ENCODE results near the gene PSG1. TPM values are rescaled to one million over a fixed set of nuclear protein-coding genes. Genes with fewer than 3 reads are reported as not detected.
"Not testable (repeated sequence)": the region's sequence is repeated elsewhere in the genome, so short reads cannot be mapped to it uniquely, and the experiment has no call there.

Gene PSG1
- total and polyA plus RNA-seq, 5 donors from 2014 or later: 0.96 TPM; not detected in 4

DNA sequence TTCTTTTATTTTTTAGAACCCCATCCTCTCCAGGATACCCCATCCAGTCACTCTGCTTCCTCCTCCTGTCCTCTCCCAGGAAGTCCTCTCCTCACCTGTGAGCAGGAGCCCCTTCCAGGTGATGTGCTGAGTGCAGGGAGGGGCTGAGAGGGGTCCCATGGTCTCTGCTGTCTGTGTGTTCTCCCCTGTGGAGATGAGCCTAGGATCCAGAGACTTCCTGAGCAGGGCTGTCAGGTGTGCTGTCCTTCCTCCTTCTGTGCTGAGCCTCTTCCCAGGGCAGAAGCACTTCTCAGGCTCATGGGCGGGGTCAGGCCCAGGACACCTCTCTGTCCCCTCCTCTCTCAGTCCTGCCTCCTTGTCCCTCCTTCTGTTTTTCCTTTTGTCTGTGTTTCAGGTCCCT is 38.1 kb upstream of the PSG1 start, which contains the start of gene PSG6:
Gene PSG6, minus strand, starts transcription at position 261 of the 400 bp plus-strand sequence. Its CDS starts 102 bp downstream, at position 159.
- not testable (repeated sequence) for H3K9me3 ChIP-seq (ENCODE audit: control insufficient read depth in 2 of 2, low read length in 2 of 2); H3K27ac ChIP-seq (ENCODE audit: insufficient read depth, low read length, poor library complexity, severe bottlenecking); H3K4me1 Mint-ChIP-seq; ATAC-seq (ENCODE audit: low read depth in 2 of 2); H3K9me3 Mint-ChIP-seq; H3K27me3 ChIP-seq (ENCODE audit: control insufficient read depth, insufficient read depth, low read length); H3K4me3 Mint-ChIP-seq; H3K36me3 ChIP-seq (ENCODE audit: control insufficient read depth, insufficient read depth, low read length); H3K4me1 ChIP-seq (ENCODE audit: control insufficient read depth, insufficient read depth, low read length, poor library complexity, severe bottlenecking); H3K36me3 Mint-ChIP-seq; DNase-seq; H3K4me3 ChIP-seq (ENCODE audit: low read depth, low read length); H3K27me3 Mint-ChIP-seq
- H3K27ac Mint-ChIP-seq: peak within 1 kb of the TSS in 1 of 3 donors; percentile 45

DNA sequence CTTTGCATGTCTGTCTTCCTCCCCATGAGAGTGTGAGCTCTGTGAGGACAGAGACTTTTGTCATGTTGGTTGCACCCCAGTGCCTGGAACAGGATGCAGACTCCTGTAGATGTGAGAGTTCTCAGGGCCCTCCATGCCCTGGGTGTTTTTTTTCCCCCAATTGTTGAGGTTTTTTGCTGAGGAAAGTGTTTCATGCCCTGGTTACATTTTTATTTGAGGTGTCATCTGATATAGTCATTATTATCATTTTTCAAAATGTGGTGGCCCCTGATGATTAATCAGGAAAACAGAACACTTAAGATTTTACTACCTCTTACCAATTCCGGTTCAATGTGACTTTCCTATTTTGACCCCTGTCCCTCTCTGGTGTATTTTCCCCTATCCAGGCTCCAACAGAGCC is 37.4 kb upstream of the PSG1 start:
- H3K36me3 ChIP-seq (ENCODE audit: control insufficient read depth, insufficient read depth, low read length); H3K4me1 Mint-ChIP-seq; H3K27ac ChIP-seq (ENCODE audit: insufficient read depth, low read length, poor library complexity, severe bottlenecking); H3K4me3 Mint-ChIP-seq; H3K36me3 Mint-ChIP-seq; H3K9me3 Mint-ChIP-seq; DNase-seq; H3K4me3 ChIP-seq (ENCODE audit: low read depth, low read length); H3K9me3 ChIP-seq (ENCODE audit: control insufficient read depth in 2 of 2, low read length in 2 of 2); ATAC-seq (ENCODE audit: low read depth in 2 of 2); H3K4me1 ChIP-seq (ENCODE audit: control insufficient read depth, insufficient read depth, low read length, poor library complexity, severe bottlenecking); H3K27me3 ChIP-seq (ENCODE audit: control insufficient read depth, insufficient read depth, low read length); H3K27me3 Mint-ChIP-seq: not testable (repeated sequence)
- H3K27ac Mint-ChIP-seq: peak overlapping the region in 1 of 3 donors; percentile 45

DNA sequence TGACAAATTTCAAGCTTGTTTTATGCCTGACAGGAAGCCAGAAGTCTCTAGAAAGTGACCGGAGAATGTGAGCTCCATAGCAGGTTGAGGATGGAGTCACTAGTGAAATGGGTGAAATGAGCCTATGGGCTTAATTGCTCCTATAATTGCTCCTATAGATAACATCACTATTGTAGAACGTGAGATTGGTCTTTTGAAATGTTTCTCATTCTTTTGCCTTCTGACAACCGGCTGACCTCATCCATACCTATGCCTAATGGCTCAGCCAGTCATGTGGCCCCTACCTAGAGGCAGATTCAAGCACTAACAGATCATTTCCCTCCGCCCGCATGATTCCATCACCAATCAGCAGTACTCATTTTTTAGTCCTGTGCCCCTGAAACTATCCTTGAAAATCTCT is 34.0 kb upstream of the PSG1 start:
- H3K36me3 ChIP-seq (ENCODE audit: control insufficient read depth, insufficient read depth, low read length); H3K4me1 Mint-ChIP-seq; H3K4me3 Mint-ChIP-seq; H3K27ac Mint-ChIP-seq; H3K27ac ChIP-seq (ENCODE audit: insufficient read depth, low read length, poor library complexity, severe bottlenecking); H3K9me3 ChIP-seq (ENCODE audit: control insufficient read depth in 2 of 2, low read length in 2 of 2); H3K9me3 Mint-ChIP-seq; H3K36me3 Mint-ChIP-seq; H3K4me3 ChIP-seq (ENCODE audit: low read depth, low read length); DNase-seq; ATAC-seq (ENCODE audit: low read depth in 2 of 2); H3K27me3 Mint-ChIP-seq; H3K27me3 ChIP-seq (ENCODE audit: control insufficient read depth, insufficient read depth, low read length); H3K4me1 ChIP-seq (ENCODE audit: control insufficient read depth, insufficient read depth, low read length, poor library complexity, severe bottlenecking): not testable (repeated sequence)

DNA sequence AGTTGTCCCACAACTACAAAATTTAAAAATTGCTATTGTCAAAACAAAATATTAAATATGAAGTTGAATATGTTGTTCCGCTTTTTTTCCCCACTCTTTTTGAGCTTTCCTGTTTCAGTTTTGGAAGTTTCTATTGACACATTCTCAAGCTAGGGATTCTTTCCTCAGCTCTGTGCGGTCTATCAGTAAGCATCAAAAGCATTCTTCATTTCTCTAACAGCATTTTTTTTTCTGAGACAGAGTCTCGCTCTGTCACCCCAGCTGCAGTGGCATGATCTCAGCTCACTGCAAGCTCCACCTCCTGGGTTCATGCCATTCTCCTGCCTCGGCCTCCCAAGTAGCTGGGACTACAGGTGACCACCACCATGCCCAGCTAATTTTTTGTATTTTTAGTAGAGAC is 33.4 kb upstream of the PSG1 start:
- not testable (repeated sequence) for H3K27ac ChIP-seq (ENCODE audit: insufficient read depth, low read length, poor library complexity, severe bottlenecking); H3K9me3 Mint-ChIP-seq; H3K4me3 Mint-ChIP-seq; H3K27me3 Mint-ChIP-seq; H3K36me3 ChIP-seq (ENCODE audit: control insufficient read depth, insufficient read depth, low read length); ATAC-seq (ENCODE audit: low read depth in 2 of 2); H3K4me1 Mint-ChIP-seq; H3K27me3 ChIP-seq (ENCODE audit: control insufficient read depth, insufficient read depth, low read length); H3K36me3 Mint-ChIP-seq; H3K9me3 ChIP-seq (ENCODE audit: control insufficient read depth in 2 of 2, low read length in 2 of 2); H3K4me3 ChIP-seq (ENCODE audit: low read depth, low read length); H3K4me1 ChIP-seq (ENCODE audit: control insufficient read depth, insufficient read depth, low read length, poor library complexity, severe bottlenecking); H3K27ac Mint-ChIP-seq; DNase-seq

DNA sequence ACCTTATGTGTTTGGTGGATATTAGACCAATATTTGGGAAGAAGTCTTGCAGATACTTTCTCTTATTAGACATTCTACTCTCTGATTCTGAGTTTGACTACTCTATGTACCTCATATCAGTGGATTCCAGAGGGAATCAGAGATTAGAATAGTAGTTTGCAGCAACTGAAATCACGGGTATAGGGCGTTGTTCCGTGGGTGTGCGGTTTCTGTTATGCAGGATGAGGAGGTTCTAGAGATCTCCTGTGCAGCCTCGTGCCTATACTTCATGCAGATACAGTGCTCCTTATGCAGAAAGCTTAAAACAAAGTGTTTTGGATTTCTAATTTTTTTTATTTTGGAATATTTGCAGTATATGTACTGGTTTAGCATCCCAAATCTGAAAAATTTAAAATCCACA is 32.2 kb upstream of the PSG1 start:
- not testable (repeated sequence) for H3K27ac ChIP-seq (ENCODE audit: insufficient read depth, low read length, poor library complexity, severe bottlenecking); DNase-seq; H3K4me1 Mint-ChIP-seq; H3K4me3 Mint-ChIP-seq; H3K27ac Mint-ChIP-seq; H3K9me3 ChIP-seq (ENCODE audit: control insufficient read depth in 2 of 2, low read length in 2 of 2); H3K27me3 Mint-ChIP-seq; H3K4me3 ChIP-seq (ENCODE audit: low read depth, low read length); H3K4me1 ChIP-seq (ENCODE audit: control insufficient read depth, insufficient read depth, low read length, poor library complexity, severe bottlenecking); H3K27me3 ChIP-seq (ENCODE audit: control insufficient read depth, insufficient read depth, low read length); H3K36me3 Mint-ChIP-seq; H3K36me3 ChIP-seq (ENCODE audit: control insufficient read depth, insufficient read depth, low read length); ATAC-seq (ENCODE audit: low read depth in 2 of 2); H3K9me3 Mint-ChIP-seq

DNA sequence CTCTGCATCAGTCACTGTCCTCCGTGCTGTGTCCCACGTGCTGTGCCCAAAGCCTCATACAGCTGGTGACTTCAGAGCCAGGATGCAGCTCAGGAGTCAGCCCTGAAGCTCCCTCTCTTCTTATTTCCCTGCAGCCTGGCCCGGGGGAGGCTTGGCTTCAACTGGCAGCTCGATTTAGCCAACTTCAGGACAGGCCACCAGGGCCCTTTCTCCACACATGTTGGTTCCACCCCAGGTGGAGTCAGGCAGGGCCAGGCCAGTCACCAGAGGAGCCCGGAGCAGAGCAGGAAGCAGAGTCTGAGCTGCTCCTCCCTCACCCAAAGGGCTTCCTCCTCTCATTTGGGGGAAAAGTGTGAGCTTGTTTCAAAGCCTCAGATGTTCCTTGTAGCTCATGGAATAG is 26.6 kb upstream of the PSG1 start:
- DNase-seq; H3K4me3 Mint-ChIP-seq; H3K27ac ChIP-seq (ENCODE audit: insufficient read depth, low read length, poor library complexity, severe bottlenecking); H3K27me3 Mint-ChIP-seq; H3K27me3 ChIP-seq (ENCODE audit: control insufficient read depth, insufficient read depth, low read length); H3K9me3 Mint-ChIP-seq; H3K4me1 ChIP-seq (ENCODE audit: control insufficient read depth, insufficient read depth, low read length, poor library complexity, severe bottlenecking); H3K36me3 Mint-ChIP-seq; H3K4me1 Mint-ChIP-seq; H3K9me3 ChIP-seq (ENCODE audit: control insufficient read depth in 2 of 2, low read length in 2 of 2); H3K4me3 ChIP-seq (ENCODE audit: low read depth, low read length); H3K27ac Mint-ChIP-seq; H3K36me3 ChIP-seq (ENCODE audit: control insufficient read depth, insufficient read depth, low read length); ATAC-seq (ENCODE audit: low read depth in 2 of 2): not testable (repeated sequence)

DNA sequence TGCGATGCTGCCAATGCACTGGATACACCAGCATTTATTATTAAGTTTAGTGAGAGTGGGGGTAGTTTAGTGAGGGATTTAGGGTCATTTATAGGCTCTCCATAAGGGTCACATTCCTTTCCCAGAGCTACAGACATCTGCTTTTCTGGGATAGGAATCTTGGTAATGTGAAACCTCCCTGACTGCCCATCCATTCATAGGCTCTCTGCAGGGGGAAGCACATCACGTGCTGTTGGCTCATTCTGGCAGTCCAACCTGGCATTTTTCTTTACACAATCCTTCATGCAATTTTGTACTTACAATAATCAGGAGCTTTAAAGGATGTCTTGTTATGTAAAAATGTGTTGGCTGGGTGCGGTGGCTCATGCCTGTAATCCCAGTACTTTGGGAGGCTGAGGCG is 21.0 kb upstream of the PSG1 start:
- not testable (repeated sequence) for H3K36me3 Mint-ChIP-seq; H3K27ac ChIP-seq (ENCODE audit: insufficient read depth, low read length, poor library complexity, severe bottlenecking); H3K4me3 Mint-ChIP-seq; ATAC-seq (ENCODE audit: low read depth in 2 of 2); H3K27me3 Mint-ChIP-seq; H3K4me1 Mint-ChIP-seq; DNase-seq; H3K9me3 Mint-ChIP-seq; H3K36me3 ChIP-seq (ENCODE audit: control insufficient read depth, insufficient read depth, low read length); H3K27me3 ChIP-seq (ENCODE audit: control insufficient read depth, insufficient read depth, low read length); H3K4me3 ChIP-seq (ENCODE audit: low read depth, low read length); H3K4me1 ChIP-seq (ENCODE audit: control insufficient read depth, insufficient read depth, low read length, poor library complexity, severe bottlenecking); H3K27ac Mint-ChIP-seq; H3K9me3 ChIP-seq (ENCODE audit: control insufficient read depth in 2 of 2, low read length in 2 of 2)

DNA sequence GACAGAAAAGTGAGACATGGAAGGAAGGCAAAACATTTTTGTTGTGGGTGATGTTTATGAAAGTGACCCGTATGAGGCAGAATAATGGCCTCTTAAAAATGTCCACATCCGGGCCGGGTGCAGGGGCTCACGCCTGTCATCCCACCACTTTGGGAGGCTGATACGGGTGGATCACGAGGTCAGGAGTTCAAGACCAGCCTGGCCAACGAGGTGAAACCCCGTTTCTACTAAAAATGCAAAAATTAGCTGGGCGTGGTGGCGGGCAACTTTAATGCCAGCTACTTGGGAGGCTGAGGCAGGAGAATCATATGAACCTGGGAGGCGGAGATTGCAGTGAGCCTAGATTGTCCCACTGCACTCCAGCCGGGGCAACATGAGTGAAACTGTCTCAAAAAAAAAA is 20.2 kb upstream of the PSG1 start:
- H3K27me3 ChIP-seq (ENCODE audit: control insufficient read depth, insufficient read depth, low read length); H3K27me3 Mint-ChIP-seq; H3K27ac ChIP-seq (ENCODE audit: insufficient read depth, low read length, poor library complexity, severe bottlenecking); H3K4me3 ChIP-seq (ENCODE audit: low read depth, low read length); H3K4me3 Mint-ChIP-seq; DNase-seq; H3K27ac Mint-ChIP-seq; H3K9me3 ChIP-seq (ENCODE audit: control insufficient read depth in 2 of 2, low read length in 2 of 2); H3K36me3 Mint-ChIP-seq; H3K4me1 Mint-ChIP-seq; H3K4me1 ChIP-seq (ENCODE audit: control insufficient read depth, insufficient read depth, low read length, poor library complexity, severe bottlenecking); ATAC-seq (ENCODE audit: low read depth in 2 of 2); H3K36me3 ChIP-seq (ENCODE audit: control insufficient read depth, insufficient read depth, low read length); H3K9me3 Mint-ChIP-seq: not testable (repeated sequence)

All from CD4-positive, CD25-positive, alpha-beta regulatory T cell (primary cell).